ENCODE results near the gene NEU1. TPM values are rescaled to one million over a fixed set of nuclear protein-coding genes. Genes with fewer than 3 reads are reported as not detected.
"Not testable (repeated sequence)": the region's sequence is repeated elsewhere in the genome, so short reads cannot be mapped to it uniquely, and the experiment has no call there.

Gene NEU1
- polyA plus RNA-seq, 1 donor from 2014 or later, result 40.9 TPM

- Histone ChIP-seq H3K27me3 (ENCODE audit: insufficient read depth, low read depth, low read length) (no peaks in the 10 kb centered on the region), H3K79me2 (replicated peaks; ENCODE audit: insufficient read depth, low read length) (peaks cover 8% of the 10 kb centered on the region), H3K9me2 (ENCODE audit: insufficient read depth, low read length) (no peaks in the 10 kb centered on the region), H3K4me2 (ENCODE audit: low read length) (no peak overlapping the region), H3K36me3 (ENCODE audit: insufficient read depth, low read length) (no peaks in the 10 kb centered on the region), H3K27ac (ENCODE audit: low read length) (no peak overlapping the region), H3K9ac (ENCODE audit: low read length) (no peak overlapping the region), H4K20me1 (ENCODE audit: insufficient read depth) (no peaks in the 10 kb centered on the region), H3K9me3 (ENCODE audit: low read length) (no peaks in the 10 kb centered on the region), H2AFZ (ENCODE audit: low read depth, low read length) (no peak overlapping the region), H3F3A (ENCODE audit: insufficient read depth, low read length, poor library complexity, severe bottlenecking) (no peaks in the 10 kb centered on the region), H3K4me3 (ENCODE audit: low read length) (no peak overlapping the region)
- TF ChIP-seq REST (IDR thresholded peaks at IDR 0.05; ENCODE audit: borderline replicate concordance), result no peak
- no peak for TF ChIP-seq CTCF (IDR thresholded peaks at IDR 0.05; ENCODE audit: poor library complexity, severe bottlenecking)
- TF ChIP-seq EZH2 (IDR thresholded peaks at IDR 0.05; ENCODE audit: borderline replicate concordance, insufficient read depth, low read length, poor library complexity, severe bottlenecking), result no peak
- TF ChIP-seq RAD21 (conservative IDR thresholded peaks at IDR 0.05), result no peak
- TF ChIP-seq TAF1 (IDR thresholded peaks at IDR 0.05; ENCODE audit: low read depth), result no peak
- no peak for TF ChIP-seq POLR2AphosphoS5 (IDR thresholded peaks at IDR 0.05)
- no peak for TF ChIP-seq SMC3 (conservative IDR thresholded peaks at IDR 0.05; ENCODE audit: poor library complexity)
- no peak for TF ChIP-seq MXI1 (conservative IDR thresholded peaks at IDR 0.05; ENCODE audit: poor library complexity, severe bottlenecking)
- no peak for TF ChIP-seq EP300 (conservative IDR thresholded peaks at IDR 0.05; ENCODE audit: poor library complexity, severe bottlenecking)
These were observed 3.9 kb downstream of the NEU1 start for GRCh38 chr6:31858707-31859106.

DNA sequence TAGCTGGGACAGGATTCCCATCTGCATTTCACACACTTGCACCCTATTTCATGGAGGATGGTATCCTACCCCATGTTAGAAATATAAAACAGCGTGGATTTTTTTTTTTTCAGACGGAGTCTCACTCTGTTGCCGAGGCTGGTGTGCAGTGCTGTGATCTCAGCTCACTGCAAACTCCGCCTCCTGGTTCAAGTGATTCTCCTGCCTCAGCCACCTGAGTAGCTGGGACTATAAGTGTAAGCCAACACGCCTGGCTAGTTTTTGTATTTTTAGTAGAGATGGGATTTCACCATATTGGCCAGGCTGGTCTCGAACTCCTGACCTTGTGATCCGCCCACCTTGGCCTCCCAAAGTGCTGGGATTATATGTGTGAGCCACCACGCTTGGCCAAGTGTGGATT lies 4.8 kb downstream of the NEU1 start:
- H4K20me1 ChIP-seq (ENCODE audit: insufficient read depth); H3K9me2 ChIP-seq (ENCODE audit: insufficient read depth, low read length); H3K79me2 ChIP-seq (replicated peaks; ENCODE audit: insufficient read depth, low read length); H3K9me3 ChIP-seq (ENCODE audit: low read length); H3K27me3 ChIP-seq (ENCODE audit: insufficient read depth, low read depth, low read length); H3K27ac ChIP-seq (ENCODE audit: low read length); H3F3A ChIP-seq (ENCODE audit: insufficient read depth, low read length, poor library complexity, severe bottlenecking); H2AFZ ChIP-seq (ENCODE audit: low read depth, low read length); H3K4me3 ChIP-seq (ENCODE audit: low read length); H3K9ac ChIP-seq (ENCODE audit: low read length); H3K36me3 ChIP-seq (ENCODE audit: insufficient read depth, low read length); H3K4me2 ChIP-seq (ENCODE audit: low read length): not testable (repeated sequence)

- H3F3A ChIP-seq (ENCODE audit: insufficient read depth, low read length, poor library complexity, severe bottlenecking); H3K9me2 ChIP-seq (ENCODE audit: insufficient read depth, low read length); H4K20me1 ChIP-seq (ENCODE audit: insufficient read depth); H3K4me2 ChIP-seq (ENCODE audit: low read length); H3K27ac ChIP-seq (ENCODE audit: low read length); H3K36me3 ChIP-seq (ENCODE audit: insufficient read depth, low read length); H3K9ac ChIP-seq (ENCODE audit: low read length); H2AFZ ChIP-seq (ENCODE audit: low read depth, low read length); H3K27me3 ChIP-seq (ENCODE audit: insufficient read depth, low read depth, low read length); H3K4me3 ChIP-seq (ENCODE audit: low read length); H3K9me3 ChIP-seq (ENCODE audit: low read length); H3K79me2 ChIP-seq (replicated peaks; ENCODE audit: insufficient read depth, low read length): not testable (repeated sequence)
These were observed 10.5 kb downstream of the NEU1 start for GRCh38 chr6:31851980-31852718.

Data from neural cell (in vitro differentiated cells).